IMR-90 (cell line): ENCODE results near the gene GINS3. TPM values are rescaled to one million over a fixed set of nuclear protein-coding genes. Genes with fewer than 3 reads are reported as not detected.

ENCODE experiments used
- ATAC-seq: fragments of 200-7000 bp; cut with Tn5 transposase; 2 replicates; pipeline ENCODE4 v1.9.1; 2020; ENCODE audit warnings: low read depth, mild to moderate bottlenecking, moderate library complexity
- BruUV-seq: library from RNA; stranded (reverse); fragments of 400-500 nt; replicated peaks from 2 replicates; lab custom pipeline; 2021; lab: Mats Ljungman, UMichigan
- CTCF ChIA-PET: fragments of 300-600 bp; formaldehyde crosslinking; extraction: SDS; loops from one replicate; lab custom pipeline; 2021; ENCODE audit warnings: antibody characterized with exemption; lab: Yijun Ruan, JAX
- POLR2A ChIA-PET: fragments of 300-600 bp; sonication (Branson Sonifier 250); formaldehyde crosslinking; loops from one replicate; lab custom pipeline; 2022; ENCODE audit warnings: antibody characterized with exemption; ENCODE audit not compliant: unreplicated experiment; lab: Charles Lee
- DNase-seq: peaks from one replicate; pipeline ENCODE4 v3.0.0; 2013
- H2AFZ ChIP-seq: replicated peaks from 2 replicates; pipeline ENCODE3; 2013; ENCODE audit warnings: low read length, mild to moderate bottlenecking; ENCODE audit not compliant: poor library complexity
- H2AK5ac ChIP-seq: 2 replicates; pipeline ENCODE4 v1.6.1; 2013; ENCODE audit warnings: low read depth, low read length, inconsistent platforms
- H2AK9ac ChIP-seq: replicated peaks from 2 replicates; pipeline ENCODE3; 2013; ENCODE audit warnings: mild to moderate bottlenecking, low read depth, low read length, moderate library complexity; ENCODE audit not compliant: poor library complexity
- H2BK120ac ChIP-seq: 2 replicates; pipeline ENCODE4 v1.6.1; 2013; ENCODE audit warnings: low read depth, low read length, inconsistent platforms
- H2BK15ac ChIP-seq: 3 replicates; pipeline ENCODE4 v1.6.1; 2013; ENCODE audit warnings: low read depth, low read length, inconsistent platforms
- H2BK20ac ChIP-seq: 2 replicates; pipeline ENCODE4 v1.6.1; 2013; ENCODE audit warnings: low read depth, mild to moderate bottlenecking, inconsistent platforms, low read length, moderate library complexity
- H2BK5ac ChIP-seq: 2 replicates; pipeline ENCODE4 v1.6.1; 2013; ENCODE audit warnings: mild to moderate bottlenecking, low read depth, low read length, inconsistent platforms; ENCODE audit not compliant: poor library complexity, severe bottlenecking
- H3K14ac ChIP-seq: replicated peaks from 2 replicates; pipeline ENCODE4 v1.6.1; 2013; ENCODE audit warnings: low read depth, low read length, inconsistent platforms
- H3K18ac ChIP-seq: 2 replicates; pipeline ENCODE4 v1.6.1; 2013; ENCODE audit warnings: low read depth, low read length, control low read depth
- H3K23ac ChIP-seq: 2 replicates; pipeline ENCODE4 v1.6.1; 2013; ENCODE audit warnings: low read depth, low read length, inconsistent platforms
- H3K27ac ChIP-seq: 2 replicates; pipeline ENCODE4 v1.5.1; 2013; ENCODE audit warnings: mild to moderate bottlenecking, control low read depth, low read length; ENCODE audit not compliant: insufficient read depth
- H3K27me3 ChIP-seq: 2 replicates; pipeline ENCODE4 v1.6.1; 2013; ENCODE audit warnings: low read length; ENCODE audit not compliant: control insufficient read depth, insufficient read depth
- H3K36me3 ChIP-seq: 2 replicates; pipeline ENCODE4 v1.6.1; 2013; ENCODE audit warnings: low read length, mixed read lengths; ENCODE audit not compliant: control insufficient read depth, insufficient read depth
- H3K4ac ChIP-seq: 2 replicates; pipeline ENCODE4 v1.6.1; 2013; ENCODE audit warnings: low read depth, low read length, inconsistent platforms
- H3K4me1 ChIP-seq: 2 replicates; pipeline ENCODE4 v1.6.1; 2013; ENCODE audit warnings: low read length, mixed read lengths; ENCODE audit not compliant: control insufficient read depth, insufficient read depth
- H3K4me2 ChIP-seq: 2 replicates; pipeline ENCODE4 v1.6.1; 2013; ENCODE audit warnings: low read depth, mild to moderate bottlenecking, control low read depth, low read length, moderate library complexity
- H3K4me3 ChIP-seq: 2 replicates; pipeline ENCODE4 v1.5.1; 2013; ENCODE audit warnings: low read depth, mild to moderate bottlenecking, control low read depth, low read length, moderate library complexity; ENCODE audit not compliant: insufficient read depth
- H3K56ac ChIP-seq: 2 replicates; pipeline ENCODE4 v1.6.1; 2013; ENCODE audit warnings: low read length, inconsistent platforms; ENCODE audit not compliant: insufficient read depth; ENCODE audit errors: extremely low read depth
- H3K79me1 ChIP-seq, 2 experiments: 2 replicates each; pipeline ENCODE4 v1.6.1; 2013; ENCODE audit warnings: low read length in 2 of 2, inconsistent platforms in 1 of 2, low read depth in 1 of 2
- H3K9ac ChIP-seq: 2 replicates; pipeline ENCODE4 v1.6.1; 2013; ENCODE audit warnings: low read depth, low read length, control low read depth
- H3K9me1 ChIP-seq: 2 replicates; pipeline ENCODE4 v1.6.1; 2013; ENCODE audit warnings: low read length, inconsistent platforms; ENCODE audit not compliant: insufficient read depth
- H3K9me3 ChIP-seq: 2 replicates; pipeline ENCODE4 v1.6.1; 2013; ENCODE audit warnings: low read length; ENCODE audit not compliant: control insufficient read depth, insufficient read depth
- H4K20me1 ChIP-seq: 2 replicates; pipeline ENCODE4 v1.6.1; 2013; ENCODE audit warnings: low read length, inconsistent platforms; ENCODE audit not compliant: insufficient read depth
- H4K5ac ChIP-seq: 2 replicates; pipeline ENCODE4 v1.6.1; 2013; ENCODE audit warnings: mild to moderate bottlenecking, low read depth, low read length, control low read depth
- H4K8ac ChIP-seq, 2 experiments: 2 replicates each; pipeline ENCODE4 v1.6.1; 2013; ENCODE audit warnings: low read depth in 2 of 2, low read length in 2 of 2, control low read depth in 1 of 2, inconsistent platforms in 1 of 2
- H4K91ac ChIP-seq: 2 replicates; pipeline ENCODE4 v1.6.1; 2013; ENCODE audit warnings: low read depth, low read length, inconsistent platforms; ENCODE audit not compliant: insufficient read depth
- BHLHE40 ChIP-seq: fragments of 150-350 bp; IDR thresholded peaks from 2 replicates; pipeline ENCODE4 v1.6.1; 2016; ENCODE audit warnings: mild to moderate bottlenecking, low read depth, low read length
- CEBPB ChIP-seq: IDR thresholded peaks from 2 replicates; pipeline ENCODE4 v1.6.1; 2012; ENCODE audit warnings: low read depth, low read length, improper control_type of control experiment
- CHD1 ChIP-seq: IDR thresholded peaks from 2 replicates; pipeline ENCODE4 v1.6.1; 2012; ENCODE audit warnings: low read depth, low read length, improper control_type of control experiment
- FOS ChIP-seq: fragments of 150-350 bp; IDR thresholded peaks from 2 replicates; pipeline ENCODE4 v1.6.1; 2016; ENCODE audit warnings: low read depth, low read length
- MAFK ChIP-seq: IDR thresholded peaks from 2 replicates; pipeline ENCODE4 v1.6.1; 2012; ENCODE audit warnings: low read depth, low read length, improper control_type of control experiment
- MAZ ChIP-seq: IDR thresholded peaks from 2 replicates; pipeline ENCODE4 v1.6.1; 2012; ENCODE audit warnings: low read depth, mild to moderate bottlenecking, low read length, improper control_type of control experiment, moderate library complexity, borderline replicate concordance
- MXI1 ChIP-seq: IDR thresholded peaks from 2 replicates; pipeline ENCODE4 v1.6.1; 2012; ENCODE audit warnings: low read depth, mild to moderate bottlenecking, low read length, moderate library complexity, borderline replicate concordance
- NFE2L2 ChIP-seq: fragments of 150-350 bp; IDR thresholded peaks from 2 replicates; pipeline ENCODE4 v1.6.1; 2016; ENCODE audit warnings: low read depth, mild to moderate bottlenecking, low read length
- POLR2A ChIP-seq: IDR thresholded peaks from 2 replicates; pipeline ENCODE4 v1.6.1; 2012; ENCODE audit warnings: mild to moderate bottlenecking, low read depth, low read length
- RAD21 ChIP-seq: IDR thresholded peaks from 2 replicates; pipeline ENCODE4 v1.6.1; 2012; ENCODE audit warnings: low read length, improper control_type of control experiment
- RCOR1 ChIP-seq: IDR thresholded peaks from 2 replicates; pipeline ENCODE4 v1.6.1; 2012; ENCODE audit warnings: mild to moderate bottlenecking, low read length, improper control_type of control experiment; ENCODE audit not compliant: insufficient replicate concordance
- RFX5 ChIP-seq: IDR thresholded peaks from 2 replicates; pipeline ENCODE4 v1.8.0; 2012; ENCODE audit warnings: low read depth, mild to moderate bottlenecking, low read length, moderate library complexity
- SMC3 ChIP-seq: fragments of 150-350 bp; IDR thresholded peaks from 2 replicates; pipeline ENCODE4 v1.6.1; 2016; ENCODE audit warnings: low read depth, mild to moderate bottlenecking, antibody characterized with exemption, low read length, moderate library complexity
- WGBS, 2 experiments: methylation state at CpG; one replicate each; pipeline versions ENCODE4 v1.1.5 to v1.1.7; 2013; ENCODE audit warnings: missing lambda C conversion rate in 2 of 2; ENCODE audit not compliant: insufficient read length in 1 of 2; ENCODE audit errors: extremely low coverage in 2 of 2; 5-methylcytosine and 5-hydroxymethylcytosine counted together
- dilution Hi-C: fragments of 300-500 bp; cut with HindIII; formaldehyde crosslinking; loops from one replicate; pipeline ENCODE4 v1.14.3; 2018; ENCODE audit warnings: low sequenced_read_pairs; ENCODE audit not compliant: unreplicated experiment
- in situ Hi-C: fragments of 300-500 bp; cut with MboI; formaldehyde crosslinking; loops from 3 replicates; pipeline ENCODE4 v1.14.3; 2019; ENCODE audit warnings: low sequenced_read_pairs, inconsistent platforms, mixed read lengths
- intact Hi-C: fragments of 100-400 bp; cut with micrococcal nuclease; formaldehyde crosslinking; loops from 2 replicates; pipeline ENCODE4 v1.10.0; 2022
- polyA plus RNA-seq, 3 experiments: library from polyadenylated mRNA; depleted of rRNA; stranded (reverse); fragments of >200 nt; gene quantifications; 2 replicates each; pipeline ENCODE4 v1.2.3, GENCODE V29; 2012; ENCODE audit warnings: low replicate concordance in 1 of 3
- total RNA-seq: library from RNA; depleted of rRNA; stranded (reverse); fragments of >200 nt; gene quantifications from 2 replicates; pipeline ENCODE4 v1.2.3, GENCODE V29; 2012
- TF ChIP-seq, protein P1 (sequence below): fragments of 150-350 bp; IDR thresholded peaks from 2 replicates; pipeline ENCODE4 v1.6.1; 2017; ENCODE audit warnings: mild to moderate bottlenecking, antibody characterized with exemption, low read length, low read depth
- TF ChIP-seq, protein P2 (sequence below): conservative IDR thresholded peaks from 2 replicates; pipeline ENCODE4 v1.5.1; 2012; ENCODE audit warnings: mild to moderate bottlenecking, low read depth, low read length, improper control_type of control experiment
- TF ChIP-seq, protein P3 (sequence below): fragments of 150-350 bp; IDR thresholded peaks from 2 replicates; pipeline ENCODE4 v1.6.1; 2016; ENCODE audit warnings: low read depth, mild to moderate bottlenecking, low read length, moderate library complexity, borderline replicate concordance

GINS3 gene
- total and polyA plus RNA-seq, 2 of the 4 experiments (the other 2 are of a cell fraction): 5.2 to 5.4 TPM

DNA sequence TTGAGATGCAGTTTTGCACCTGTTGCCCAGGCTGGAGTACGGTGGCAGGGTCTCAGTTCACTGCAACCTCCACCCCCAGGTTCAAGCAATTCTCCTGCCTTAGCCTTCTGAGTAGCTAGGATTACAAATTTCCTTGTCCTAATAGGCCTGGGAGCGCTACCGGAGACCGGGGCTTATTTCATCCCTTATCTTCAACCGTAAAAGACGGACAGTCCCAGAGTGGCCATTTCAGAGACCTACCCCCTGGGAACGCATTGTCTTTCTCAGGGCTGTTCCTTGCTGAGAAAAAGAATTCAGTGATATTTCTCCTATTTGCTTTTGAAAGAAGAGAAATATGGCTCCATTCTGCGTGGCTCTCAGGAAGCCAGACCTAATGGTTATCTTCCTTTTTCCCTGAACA, 39.6 kb upstream of the GINS3 start:
- ATAC-seq (no peak), DNase-seq (no peak)
- Histone ChIP-seq H4K20me1 (no peaks in the 10 kb centered on the region), H4K5ac (no peak overlapping the region), H2AFZ (no peak overlapping the region), H3K9me1 (no peaks in the 10 kb centered on the region), H3K27ac (no peak overlapping the region), H3K18ac (no peak overlapping the region), H3K4me1 (no peaks in the 10 kb centered on the region), H2BK15ac (no peak overlapping the region), H2AK9ac (no peak overlapping the region), H3K56ac (no peak overlapping the region), H2BK120ac (no peak overlapping the region), H4K91ac (no peak overlapping the region), H3K36me3 (no peaks in the 10 kb centered on the region), H3K9ac (no peak overlapping the region), H3K9me3 (no peaks in the 10 kb centered on the region), H3K23ac (no peak overlapping the region), H3K4me3 (no peak overlapping the region), H2BK5ac (no peak overlapping the region), H3K4ac (no peak overlapping the region), H2AK5ac (no peak overlapping the region), H3K4me2 (no peak overlapping the region), H3K79me1 (no peaks in the 10 kb centered on the region), H4K8ac (no peak overlapping the region), H2BK20ac (no peak overlapping the region), H3K27me3 (peaks cover 6% of the 10 kb centered on the region), H3K14ac (no peak overlapping the region)
- BruUV-seq: no TSS peak
- in situ Hi-C loops: no loop called here
- ChIA-PET POLR2A (no interaction called here), CTCF (no interaction called here)
- WGBS, 2 experiments: no CpG with 5 or more reads among the region's 8 CpGs
- TF ChIP-seq BHLHE40: no peak
- no peak for TF ChIP-seq SMC3
- TF ChIP-seq, protein P1, sequence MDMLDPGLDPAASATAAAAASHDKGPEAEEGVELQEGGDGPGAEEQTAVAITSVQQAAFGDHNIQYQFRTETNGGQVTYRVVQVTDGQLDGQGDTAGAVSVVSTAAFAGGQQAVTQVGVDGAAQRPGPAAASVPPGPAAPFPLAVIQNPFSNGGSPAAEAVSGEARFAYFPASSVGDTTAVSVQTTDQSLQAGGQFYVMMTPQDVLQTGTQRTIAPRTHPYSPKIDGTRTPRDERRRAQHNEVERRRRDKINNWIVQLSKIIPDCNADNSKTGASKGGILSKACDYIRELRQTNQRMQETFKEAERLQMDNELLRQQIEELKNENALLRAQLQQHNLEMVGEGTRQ: no peak
- no peak for TF ChIP-seq MAZ
- TF ChIP-seq RCOR1: no peak
- TF ChIP-seq RFX5: no peak
- TF ChIP-seq MAFK: no peak
- no peak for TF ChIP-seq NFE2L2
- TF ChIP-seq POLR2A: no peak
- TF ChIP-seq, protein P2, sequence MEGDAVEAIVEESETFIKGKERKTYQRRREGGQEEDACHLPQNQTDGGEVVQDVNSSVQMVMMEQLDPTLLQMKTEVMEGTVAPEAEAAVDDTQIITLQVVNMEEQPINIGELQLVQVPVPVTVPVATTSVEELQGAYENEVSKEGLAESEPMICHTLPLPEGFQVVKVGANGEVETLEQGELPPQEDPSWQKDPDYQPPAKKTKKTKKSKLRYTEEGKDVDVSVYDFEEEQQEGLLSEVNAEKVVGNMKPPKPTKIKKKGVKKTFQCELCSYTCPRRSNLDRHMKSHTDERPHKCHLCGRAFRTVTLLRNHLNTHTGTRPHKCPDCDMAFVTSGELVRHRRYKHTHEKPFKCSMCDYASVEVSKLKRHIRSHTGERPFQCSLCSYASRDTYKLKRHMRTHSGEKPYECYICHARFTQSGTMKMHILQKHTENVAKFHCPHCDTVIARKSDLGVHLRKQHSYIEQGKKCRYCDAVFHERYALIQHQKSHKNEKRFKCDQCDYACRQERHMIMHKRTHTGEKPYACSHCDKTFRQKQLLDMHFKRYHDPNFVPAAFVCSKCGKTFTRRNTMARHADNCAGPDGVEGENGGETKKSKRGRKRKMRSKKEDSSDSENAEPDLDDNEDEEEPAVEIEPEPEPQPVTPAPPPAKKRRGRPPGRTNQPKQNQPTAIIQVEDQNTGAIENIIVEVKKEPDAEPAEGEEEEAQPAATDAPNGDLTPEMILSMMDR: no peak
- no peak for TF ChIP-seq CHD1
- no peak for TF ChIP-seq FOS
- no peak for TF ChIP-seq CEBPB
- TF ChIP-seq RAD21: no peak
- TF ChIP-seq, protein P3, sequence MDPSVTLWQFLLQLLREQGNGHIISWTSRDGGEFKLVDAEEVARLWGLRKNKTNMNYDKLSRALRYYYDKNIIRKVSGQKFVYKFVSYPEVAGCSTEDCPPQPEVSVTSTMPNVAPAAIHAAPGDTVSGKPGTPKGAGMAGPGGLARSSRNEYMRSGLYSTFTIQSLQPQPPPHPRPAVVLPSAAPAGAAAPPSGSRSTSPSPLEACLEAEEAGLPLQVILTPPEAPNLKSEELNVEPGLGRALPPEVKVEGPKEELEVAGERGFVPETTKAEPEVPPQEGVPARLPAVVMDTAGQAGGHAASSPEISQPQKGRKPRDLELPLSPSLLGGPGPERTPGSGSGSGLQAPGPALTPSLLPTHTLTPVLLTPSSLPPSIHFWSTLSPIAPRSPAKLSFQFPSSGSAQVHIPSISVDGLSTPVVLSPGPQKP: no peak
- TF ChIP-seq MXI1: no peak
- dilution Hi-C loops: no loop called here
- intact Hi-C loops: no loop called here
